Measurements from ENCODE around the gene ALS2.

- no peak for TF ChIP-seq CTCF (IDR thresholded peaks at IDR 0.05)
- TF ChIP-seq POLR2A (IDR thresholded peaks at IDR 0.05): no peak
These were observed 68.0 kb downstream of the ALS2 start for GRCh38 chr2:201712726-201713125.

Measured in body of pancreas (tissue), 4 donors.